Measurements from ENCODE around the gene LSAMP.

The LSAMP gene

GRCh38 chr3:115836944-115837343 lies 608.3 kb downstream of the LSAMP start:
- DNase-seq (ENCODE audit: low read depth in 2 of 2) = no peak

- DNase-seq (ENCODE audit: low read depth in 2 of 2) = no peak
Observed at GRCh38 chr3:115835946-115836345, 609.3 kb downstream of the LSAMP start.

GRCh38 chr3:115834068-115834467 lies 611.2 kb downstream of the LSAMP start:
- DNase-seq (ENCODE audit: low read depth in 2 of 2) = no peak

GRCh38 chr3:115833074-115833473 lies 612.2 kb downstream of the LSAMP start:
- DNase-seq (ENCODE audit: low read depth in 2 of 2) = no peak

GRCh38 chr3:115832265-115832664 lies 613.0 kb downstream of the LSAMP start:
- no peak for DNase-seq (ENCODE audit: low read depth in 2 of 2)

GRCh38 chr3:115831864-115832263 lies 613.4 kb downstream of the LSAMP start:
- DNase-seq (ENCODE audit: low read depth in 2 of 2) = no peak

GRCh38 chr3:115830764-115831395 lies 614.4 kb downstream of the LSAMP start:
- DNase-seq (ENCODE audit: low read depth in 2 of 2) = no peak

GRCh38 chr3:115828401-115828800 lies 616.9 kb downstream of the LSAMP start:
- DNase-seq (ENCODE audit: low read depth in 2 of 2) = no peak

GRCh38 chr3:115827495-115827894 lies 617.8 kb downstream of the LSAMP start:
- no peak for DNase-seq (ENCODE audit: low read depth in 2 of 2)

- no peak for DNase-seq (ENCODE audit: low read depth in 2 of 2)
Observed at GRCh38 chr3:115825046-115825445, 620.2 kb downstream of the LSAMP start.

GRCh38 chr3:115823083-115823482 lies 622.2 kb downstream of the LSAMP start:
- no peak for DNase-seq (ENCODE audit: low read depth in 2 of 2)

- no peak for DNase-seq (ENCODE audit: low read depth in 2 of 2)
Observed at GRCh38 chr3:115822579-115822978, 622.7 kb downstream of the LSAMP start.

GRCh38 chr3:115819785-115820384 lies 625.4 kb downstream of the LSAMP start:
- peak; percentile 16 to 26 for DNase-seq (ENCODE audit: low read depth in 2 of 2)

GRCh38 chr3:115814778-115815380 lies 630.4 kb downstream of the LSAMP start:
- DNase-seq (ENCODE audit: low read depth in 2 of 2) = peak; percentile 60 to 67

GRCh38 chr3:115814006-115814405 lies 631.3 kb downstream of the LSAMP start:
- DNase-seq (ENCODE audit: low read depth in 2 of 2) = no peak

GRCh38 chr3:115808816-115809215 lies 636.5 kb downstream of the LSAMP start:
- DNase-seq (ENCODE audit: low read depth in 2 of 2) = no peak

- no peak for DNase-seq (ENCODE audit: low read depth in 2 of 2)
Observed at GRCh38 chr3:115808244-115808643, 637.0 kb downstream of the LSAMP start.

GRCh38 chr3:115806501-115806900 lies 638.8 kb downstream of the LSAMP start:
- DNase-seq (ENCODE audit: low read depth in 2 of 2) = no peak

- no peak for DNase-seq (ENCODE audit: low read depth in 2 of 2)
Observed at GRCh38 chr3:115805520-115805919, 639.8 kb downstream of the LSAMP start.

GRCh38 chr3:115804713-115805119 lies 640.6 kb downstream of the LSAMP start:
- no peak for DNase-seq (ENCODE audit: low read depth in 2 of 2)

- no peak for DNase-seq (ENCODE audit: low read depth in 2 of 2)
Observed at GRCh38 chr3:115804200-115804599, 641.1 kb downstream of the LSAMP start.

- DNase-seq (ENCODE audit: low read depth in 2 of 2) = no peak
Observed at GRCh38 chr3:115803661-115804060, 641.6 kb downstream of the LSAMP start.

- DNase-seq (ENCODE audit: low read depth in 2 of 2) = no peak
Observed at GRCh38 chr3:115800489-115801075, 644.7 kb downstream of the LSAMP start.
